Chondrocyte (in vitro differentiated cells): ENCODE data around the gene IL31RA. TPM values are rescaled to one million over a fixed set of nuclear protein-coding genes. Genes with fewer than 3 reads are reported as not detected.

Experiments
- DNase-seq: peaks from one replicate; pipeline ENCODE4 v3.0.0; 2021; ENCODE audit warnings: mixed read lengths, low spot score
- H3K27ac Mint-ChIP-seq: one replicate; pipeline ENCODE4 v1.8.0; 2021; ENCODE audit warnings: mild to moderate bottlenecking, moderate library complexity, mixed read lengths; ENCODE audit not compliant: unreplicated experiment
- H3K27me3 Mint-ChIP-seq: 2 replicates; pipeline ENCODE4 v1.8.0; 2021; ENCODE audit warnings: low read depth, mixed read lengths
- H3K36me3 Mint-ChIP-seq: 2 replicates; pipeline ENCODE4 v1.8.0; 2021; ENCODE audit warnings: low read depth, mixed read lengths
- H3K4me1 Mint-ChIP-seq: 2 replicates; pipeline ENCODE4 v1.8.0; 2021; ENCODE audit warnings: low read depth, mild to moderate bottlenecking, mixed read lengths
- H3K4me3 Mint-ChIP-seq: one replicate; pipeline ENCODE4 v1.8.0; 2021; ENCODE audit warnings: mild to moderate bottlenecking, moderate library complexity, mixed read lengths; ENCODE audit not compliant: unreplicated experiment
- H3K9me3 Mint-ChIP-seq: 2 replicates; pipeline ENCODE4 v1.8.0; 2021; ENCODE audit warnings: low read depth, mixed read lengths
- CTCF ChIP-seq: fragments of 200-600 bp; sonication (generic); IDR thresholded peaks from 2 replicates; pipeline ENCODE4 v1.5.0; 2021; ENCODE audit warnings: antibody characterized with exemption, mild to moderate bottlenecking, moderate library complexity
- total RNA-seq: library from RNA; stranded (reverse); gene quantifications from 3 replicates; pipeline ENCODE4 v1.2.1, GENCODE V29; 2021

Gene IL31RA
- total RNA-seq, 1 donor from 2014 or later = 1.9 TPM

DNA sequence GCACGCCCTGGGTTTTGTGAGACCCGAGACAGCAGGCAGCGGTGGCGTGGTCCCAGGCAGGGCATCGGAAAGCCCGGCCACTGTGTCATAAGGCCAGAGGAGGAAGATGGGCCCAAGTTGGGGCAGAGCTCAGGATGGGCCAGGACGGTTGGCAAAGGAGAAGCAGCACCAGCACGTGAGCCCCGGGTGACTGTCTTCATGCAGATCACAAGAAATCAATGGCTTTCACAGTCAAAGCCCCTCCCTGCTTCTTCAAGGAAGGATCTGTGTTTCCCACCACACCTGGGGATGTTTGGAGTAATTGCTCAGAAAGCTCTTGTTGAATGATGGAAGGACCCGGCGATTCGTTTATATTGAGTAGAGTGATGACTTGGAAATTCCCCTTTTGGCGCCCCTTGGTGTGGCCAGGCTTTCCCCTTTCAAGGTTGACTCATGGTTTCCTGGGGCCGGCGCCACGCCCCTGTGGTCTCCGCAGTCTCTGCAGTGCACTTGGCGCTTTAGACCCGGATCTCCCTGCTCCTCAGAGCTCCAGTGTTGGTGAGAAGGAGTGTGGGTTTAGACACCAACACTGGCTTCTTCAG, 52.1 kb downstream of the IL31RA start:
- Mint-ChIP-seq H3K4me3 (no peak overlapping the region), H3K4me1 (peaks cover 37% of the 10 kb centered on the region), H3K27me3 (no peaks in the 10 kb centered on the region), H3K27ac (no peak overlapping the region), H3K36me3 (no peaks in the 10 kb centered on the region), H3K9me3 (no peaks in the 10 kb centered on the region)
- no peak for TF ChIP-seq CTCF
- DNase-seq = no peak

DNA sequence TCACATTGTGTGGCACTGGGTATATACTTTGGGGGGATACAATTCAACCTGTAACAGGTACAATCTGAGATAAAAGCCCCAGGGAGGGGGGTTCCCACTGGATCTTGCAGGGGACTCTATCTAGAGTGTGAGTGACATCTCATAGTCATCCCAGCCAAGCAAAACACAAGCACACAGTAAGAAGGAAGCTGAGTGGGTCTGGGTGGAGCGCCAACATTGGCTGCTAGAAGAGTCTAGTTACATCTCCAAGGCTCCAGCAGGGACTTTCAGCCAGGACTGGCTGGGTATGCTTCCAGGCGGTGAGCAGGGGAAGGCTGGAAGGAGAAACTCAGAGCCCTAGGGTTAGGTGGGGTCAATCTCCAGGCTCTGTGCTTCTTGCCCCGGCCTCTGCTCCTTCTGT, 53.0 kb downstream of the IL31RA start:
- TF ChIP-seq CTCF = no peak
- no peak overlapping the region for H3K27ac Mint-ChIP-seq
- H3K27me3 Mint-ChIP-seq = no peaks in the 10 kb centered on the region
- no peak for DNase-seq
- H3K4me3 Mint-ChIP-seq = no peak overlapping the region
- no peaks in the 10 kb centered on the region for H3K36me3 Mint-ChIP-seq
- peaks cover 35% of the 10 kb centered on the region for H3K4me1 Mint-ChIP-seq
- no peaks in the 10 kb centered on the region for H3K9me3 Mint-ChIP-seq

- H3K4me3 Mint-ChIP-seq = no peak overlapping the region
- no peak for DNase-seq
- H3K27me3 Mint-ChIP-seq = no peaks in the 10 kb centered on the region
- no peak for TF ChIP-seq CTCF
- no peak overlapping the region for H3K27ac Mint-ChIP-seq
- H3K9me3 Mint-ChIP-seq = no peaks in the 10 kb centered on the region
- H3K36me3 Mint-ChIP-seq = no peaks in the 10 kb centered on the region
- H3K4me1 Mint-ChIP-seq = peaks cover 28% of the 10 kb centered on the region
These were observed 54.1 kb downstream of the IL31RA start for GRCh38 chr5:55905251-55905650.

DNA sequence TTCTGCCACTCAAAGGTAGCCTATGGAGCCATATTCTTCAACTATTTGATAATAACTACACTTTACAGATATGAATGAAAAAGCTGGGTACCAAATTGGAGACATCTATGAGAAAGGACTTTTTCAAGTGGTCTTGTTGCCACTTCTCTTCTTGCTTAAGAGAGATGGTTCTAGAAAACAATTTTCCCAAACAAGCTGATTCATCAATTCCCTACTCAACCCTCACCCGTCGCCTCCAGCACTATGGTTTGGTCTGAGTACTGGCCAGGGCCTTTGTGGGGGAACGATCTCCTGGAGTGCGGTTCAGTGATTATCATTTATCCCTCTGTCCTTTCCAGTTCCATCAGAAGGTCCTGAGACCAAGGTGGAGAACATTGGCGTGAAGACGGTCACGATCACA, 56.8 kb downstream of the IL31RA start:
- Mint-ChIP-seq H3K36me3 (no peaks in the 10 kb centered on the region), H3K27me3 (no peaks in the 10 kb centered on the region), H3K9me3 (no peaks in the 10 kb centered on the region), H3K4me1 (peaks cover 34% of the 10 kb centered on the region), H3K4me3 (no peak overlapping the region), H3K27ac (no peak overlapping the region)
- TF ChIP-seq CTCF = no peak
- no peak for DNase-seq

DNA sequence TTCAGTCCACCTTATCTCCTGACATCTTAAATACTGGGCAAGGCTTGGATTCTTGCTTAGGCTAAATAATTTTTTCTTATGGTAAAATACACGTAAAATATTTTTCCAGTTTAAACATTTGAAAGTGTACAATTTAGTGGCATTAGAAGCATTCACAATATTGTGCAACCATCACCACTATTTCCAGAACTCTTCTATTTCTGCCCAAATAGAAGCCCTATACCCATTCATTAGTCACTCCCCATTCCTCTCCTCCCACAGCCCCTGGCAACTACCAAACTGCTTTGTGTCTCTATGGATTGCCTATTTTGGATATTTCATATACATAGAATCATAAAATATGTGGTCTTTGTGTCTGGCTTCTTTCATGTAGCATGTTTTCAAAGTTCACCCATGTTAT, 57.6 kb downstream of the IL31RA start:
- Mint-ChIP-seq H3K4me1 (peaks cover 29% of the 10 kb centered on the region), H3K9me3 (no peaks in the 10 kb centered on the region), H3K27me3 (no peaks in the 10 kb centered on the region), H3K27ac (no peak overlapping the region), H3K36me3 (no peaks in the 10 kb centered on the region), H3K4me3 (no peak overlapping the region)
- no peak for TF ChIP-seq CTCF
- DNase-seq = no peak
